Activated CD8-positive, alpha-beta T cell treated with anti-CD3 and anti-CD28 coated beads for 36 hours (primary cell): Measurements from ENCODE around the gene ABCC2. TPM values are rescaled to one million over a fixed set of nuclear protein-coding genes. Genes with fewer than 3 reads are reported as not detected.

ENCODE experiments used
- ATAC-seq: fragments of 200-7000 bp; cut with Tn5 transposase; one replicate; pipeline ENCODE4 v1.10.0; 2021; ENCODE audit warnings: mild to moderate bottlenecking, moderate library complexity
- CTCF ChIA-PET: fragments of 350-600 bp; sonication (Branson Sonifier 250); formaldehyde crosslinking; loops from one replicate; lab custom pipeline; 2021; ENCODE audit warnings: antibody characterized with exemption; lab: Charles Lee
- POLR2A ChIA-PET: fragments of 350-600 bp; sonication (Branson Sonifier 250); formaldehyde crosslinking; loops from one replicate; lab custom pipeline; 2021; ENCODE audit warnings: antibody characterized with exemption; lab: Charles Lee
- DNase-seq: peaks from one replicate; pipeline ENCODE4 v3.0.0-alpha.2; 2020
- H3K27ac Mint-ChIP-seq: one replicate; pipeline ENCODE4 v1.8.0; 2021; ENCODE audit warnings: mild to moderate bottlenecking, mixed read lengths
- H3K27me3 Mint-ChIP-seq: one replicate; pipeline ENCODE4 v1.8.0; 2021; ENCODE audit warnings: mixed read lengths
- H3K36me3 Mint-ChIP-seq: one replicate; pipeline ENCODE4 v1.8.0; 2021; ENCODE audit warnings: low read depth, mixed read lengths
- H3K4me1 Mint-ChIP-seq: one replicate; pipeline ENCODE4 v1.8.0; 2021; ENCODE audit warnings: low read depth, mixed read lengths
- H3K4me3 Mint-ChIP-seq: one replicate; pipeline ENCODE4 v1.8.0; 2021; ENCODE audit warnings: mild to moderate bottlenecking, moderate library complexity, mixed read lengths
- H3K9me3 Mint-ChIP-seq: one replicate; pipeline ENCODE4 v1.8.0; 2021; ENCODE audit warnings: mixed read lengths
- CTCF ChIP-seq: fragments of 200-600 bp; IDR thresholded peaks from one replicate; pipeline ENCODE4 v1.8.0; 2022; ENCODE audit warnings: antibody characterized with exemption, mild to moderate bottlenecking
- intact Hi-C: fragments of 100-400 bp; cut with micrococcal nuclease; formaldehyde crosslinking; loops from one replicate; pipeline ENCODE4 v1.10.0; 2022
- total RNA-seq, 2 experiments: library from RNA; stranded (reverse); gene quantifications; one replicate each; pipeline ENCODE4 v1.2.3, GENCODE V29; 2021

ABCC2 gene
- total RNA-seq, 2 experiments from 2014 or later, result 0.87 to 1.0 TPM

GRCh38 chr10:99874341-99875085 lies 92.1 kb downstream of the ABCC2 start:
- no peaks in the 10 kb centered on the region for H3K9me3 Mint-ChIP-seq
- peaks cover 13% of the 10 kb centered on the region for H3K4me1 Mint-ChIP-seq
- POLR2A ChIA-PET, result interaction anchor here (0.6 kb wide), 1 partner anchor 103 kb away, joined by 3 read pairs; no protein-coding TSS in a partner anchor
- H3K27ac Mint-ChIP-seq, result no peak overlapping the region
- intact Hi-C loops, result no loop called here
- peaks cover 26% of the 10 kb centered on the region for H3K36me3 Mint-ChIP-seq
- ATAC-seq, result no peak
- TF ChIP-seq CTCF, result no peak
- DNase-seq, result no peak
- CTCF ChIA-PET, result no interaction called here
- H3K4me3 Mint-ChIP-seq, result no peak overlapping the region
- peaks cover 36% of the 10 kb centered on the region for H3K27me3 Mint-ChIP-seq

DNA sequence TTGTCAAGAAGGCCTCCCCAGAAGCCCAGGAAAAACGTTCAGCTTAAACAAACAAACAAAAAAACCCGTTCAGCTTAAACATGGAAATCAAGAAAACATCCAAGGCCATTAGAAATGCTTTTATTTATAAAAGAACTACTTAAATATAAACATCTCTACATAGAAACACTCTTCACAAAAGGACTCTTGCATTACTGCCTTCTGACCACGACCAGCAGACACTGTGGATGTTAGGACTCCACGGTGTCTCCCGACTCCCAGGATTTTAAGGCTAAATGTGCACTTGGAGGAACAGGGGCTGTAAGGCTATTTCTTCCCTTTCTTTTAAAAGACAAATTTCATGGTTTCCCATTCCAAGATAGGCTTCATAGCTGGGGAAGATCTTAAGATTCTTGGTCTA lies 93.0 kb downstream of the ABCC2 start:
- H3K27ac Mint-ChIP-seq, result no peak overlapping the region
- no peak for TF ChIP-seq CTCF
- peaks cover 3% of the 10 kb centered on the region for H3K4me1 Mint-ChIP-seq
- H3K9me3 Mint-ChIP-seq, result no peaks in the 10 kb centered on the region
- POLR2A ChIA-PET, result no interaction called here
- intact Hi-C loops, result no loop called here
- no peak overlapping the region for H3K4me3 Mint-ChIP-seq
- DNase-seq (no peak), ATAC-seq (no peak)
- peaks cover 32% of the 10 kb centered on the region for H3K27me3 Mint-ChIP-seq
- H3K36me3 Mint-ChIP-seq, result peaks cover 32% of the 10 kb centered on the region
- CTCF ChIA-PET, result interaction anchor here (1.6 kb wide), 1 partner anchor 170 kb away, joined by 4 read pairs; no protein-coding TSS in a partner anchor

GRCh38 chr10:99880080-99880835 lies 97.8 kb downstream of the ABCC2 start:
- no peak for TF ChIP-seq CTCF
- Mint-ChIP-seq H3K9me3 (no peaks in the 10 kb centered on the region), H3K4me3 (no peak overlapping the region), H3K27me3 (no peaks in the 10 kb centered on the region), H3K4me1 (no peaks in the 10 kb centered on the region), H3K27ac (no peak overlapping the region), H3K36me3 (peaks cover 34% of the 10 kb centered on the region)
- POLR2A ChIA-PET, result no interaction called here
- DNase-seq, result no peak
- no peak for ATAC-seq
- intact Hi-C loops, result no loop called here
- CTCF ChIA-PET, result interaction anchor here (0.8 to 1.4 kb wide), 3 partner anchors 91 to 166 kb away, joined by 3 read pairs; no protein-coding TSS in a partner anchor

- no peaks in the 10 kb centered on the region for H3K4me1 Mint-ChIP-seq
- intact Hi-C loops, result no loop called here
- H3K27ac Mint-ChIP-seq, result no peak overlapping the region
- no peak overlapping the region for H3K4me3 Mint-ChIP-seq
- no peaks in the 10 kb centered on the region for H3K9me3 Mint-ChIP-seq
- POLR2A ChIA-PET, result no interaction called here
- no peak for TF ChIP-seq CTCF
- DNase-seq, result no peak
- ATAC-seq, result no peak
- no peaks in the 10 kb centered on the region for H3K27me3 Mint-ChIP-seq
- H3K36me3 Mint-ChIP-seq, result peaks cover 31% of the 10 kb centered on the region
- CTCF ChIA-PET, result interaction anchor here (1.0 to 1.2 kb wide), 2 partner anchors 128 to 165 kb away, joined by 3 read pairs; partner anchors contain the start of gene DNMBP
These were observed 98.9 kb downstream of the ABCC2 start for GRCh38 chr10:99881371-99881770.

- POLR2A ChIA-PET, result no interaction called here
- Mint-ChIP-seq H3K4me1 (no peaks in the 10 kb centered on the region), H3K27me3 (no peaks in the 10 kb centered on the region), H3K27ac (no peak overlapping the region), H3K36me3 (peaks cover 23% of the 10 kb centered on the region), H3K9me3 (no peaks in the 10 kb centered on the region), H3K4me3 (no peak overlapping the region)
- intact Hi-C loops, result no loop called here
- ATAC-seq (no peak), DNase-seq (no peak)
- no peak for TF ChIP-seq CTCF
- CTCF ChIA-PET, result interaction anchor here (1.4 kb wide), 1 partner anchor 24 kb away, joined by 3 read pairs; no protein-coding TSS in a partner anchor
These were observed 101.1 kb downstream of the ABCC2 start for GRCh38 chr10:99883523-99883922.
